ENCODE data around the gene NCOA6. TPM values are rescaled to one million over a fixed set of nuclear protein-coding genes. Genes with fewer than 3 reads are reported as not detected.

The NCOA6 gene
- total RNA-seq, 2 experiments from 2014 or later = 8.8 to 24.4 TPM

GRCh38 chr20:34848597-34848996 is 23.1 kb upstream of the NCOA6 start:
- ChIA-PET POLR2A (interaction anchor here (0.6 to 0.7 kb wide), 2 partner anchors 62 to 720 kb away, joined by 3 to 5 read pairs; no protein-coding TSS in a partner anchor), CTCF (ENCODE audit: unreplicated experiment) (no interaction called here)
- TF ChIP-seq EZH2phosphoT487 (IDR thresholded peaks at IDR 0.05; ENCODE audit: borderline replicate concordance, low read depth, low read length) = no peak
- no peak for TF ChIP-seq CTCF (conservative IDR thresholded peaks at IDR 0.05; ENCODE audit: low read length)
- Histone ChIP-seq H3K9me2 (ENCODE audit: insufficient read depth, low read length) (no peaks in the 10 kb centered on the region), H4K20me1 (ENCODE audit: insufficient read depth, low read length) (no peaks in the 10 kb centered on the region), H3K4me3 (ENCODE audit: low read depth, low read length, poor library complexity, severe bottlenecking) (no peak overlapping the region), H2AFZ (ENCODE audit: low read length) (no peak overlapping the region), H3K79me2 (ENCODE audit: insufficient read depth, low read depth, low read length) (no peaks in the 10 kb centered on the region), H3K4me2 (ENCODE audit: low read length) (no peak overlapping the region), H3K27ac (ENCODE audit: low read depth, low read length, poor library complexity, severe bottlenecking) (no peak overlapping the region), H3K36me3 (ENCODE audit: insufficient read depth, low read length) (no peaks in the 10 kb centered on the region), H3K9me3 (ENCODE audit: low read length) (no peaks in the 10 kb centered on the region), H3K4me1 (ENCODE audit: insufficient read depth, low read length, poor library complexity, severe bottlenecking) (no peaks in the 10 kb centered on the region)
- DNase-seq (ENCODE audit: low spot score) = no peak
- intact Hi-C loops (cut with micrococcal nuclease; ENCODE audit: unreplicated experiment) = no loop called here
- no TSS peak for BruUV-seq (replicated peaks)

DNA sequence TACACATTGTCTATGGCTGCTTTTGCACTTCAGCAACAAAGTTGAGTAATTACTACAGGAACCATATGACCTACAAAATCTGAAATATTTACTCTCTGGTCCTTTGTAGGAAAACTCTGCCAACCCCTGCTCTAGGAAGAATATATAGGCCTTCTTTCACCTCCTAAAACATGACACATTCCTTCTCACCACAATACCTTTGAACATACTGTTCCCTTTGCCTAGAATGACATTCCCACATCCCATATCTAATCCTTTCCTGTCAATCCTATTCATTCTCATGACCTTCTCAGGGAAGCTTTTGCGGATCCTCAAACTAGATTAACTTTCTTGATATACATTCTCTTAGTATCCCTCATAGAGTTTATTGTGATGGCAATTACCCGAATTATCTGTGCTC is 18.0 kb upstream of the NCOA6 start:
- Histone ChIP-seq H3K9me2 (ENCODE audit: insufficient read depth, low read length) (no peaks in the 10 kb centered on the region), H3K79me2 (ENCODE audit: insufficient read depth, low read depth, low read length) (no peaks in the 10 kb centered on the region), H3K27ac (ENCODE audit: low read depth, low read length, poor library complexity, severe bottlenecking) (no peak overlapping the region), H3K9me3 (ENCODE audit: low read length) (no peaks in the 10 kb centered on the region), H4K20me1 (ENCODE audit: insufficient read depth, low read length) (no peaks in the 10 kb centered on the region), H3K4me1 (ENCODE audit: insufficient read depth, low read length, poor library complexity, severe bottlenecking) (no peaks in the 10 kb centered on the region), H3K4me3 (ENCODE audit: low read depth, low read length, poor library complexity, severe bottlenecking) (no peak overlapping the region), H2AFZ (ENCODE audit: low read length) (no peak overlapping the region), H3K36me3 (ENCODE audit: insufficient read depth, low read length) (no peaks in the 10 kb centered on the region), H3K4me2 (ENCODE audit: low read length) (no peak overlapping the region)
- ChIA-PET CTCF (ENCODE audit: unreplicated experiment) (no interaction called here), POLR2A (no interaction called here)
- intact Hi-C loops (cut with micrococcal nuclease; ENCODE audit: unreplicated experiment) = no loop called here
- DNase-seq (ENCODE audit: low spot score) = no peak
- no TSS peak for BruUV-seq (replicated peaks)
- TF ChIP-seq EZH2phosphoT487 (IDR thresholded peaks at IDR 0.05; ENCODE audit: borderline replicate concordance, low read depth, low read length) (no peak), CTCF (conservative IDR thresholded peaks at IDR 0.05; ENCODE audit: low read length) (no peak)

- no TSS peak for BruUV-seq (replicated peaks)
Observed at GRCh38 chr20:34842143-34842542, 16.7 kb upstream of the NCOA6 start.

More at GRCh38 chr20:34842143-34842542, 16.7 kb upstream of the NCOA6 start:
- POLR2A ChIA-PET = no interaction called here
- CTCF ChIA-PET (ENCODE audit: unreplicated experiment) = no interaction called here
- no peaks in the 10 kb centered on the region for H3K9me2 ChIP-seq (ENCODE audit: insufficient read depth, low read length)
- H3K79me2 ChIP-seq (ENCODE audit: insufficient read depth, low read depth, low read length) = no peaks in the 10 kb centered on the region
- no peak overlapping the region for H3K4me2 ChIP-seq (ENCODE audit: low read length)
- TF ChIP-seq EZH2phosphoT487 (IDR thresholded peaks at IDR 0.05; ENCODE audit: borderline replicate concordance, low read depth, low read length) (no peak), CTCF (conservative IDR thresholded peaks at IDR 0.05; ENCODE audit: low read length) (no peak)
- intact Hi-C loops (cut with micrococcal nuclease; ENCODE audit: unreplicated experiment) = no loop called here
- no peak overlapping the region for H2AFZ ChIP-seq (ENCODE audit: low read length)
- no peaks in the 10 kb centered on the region for H4K20me1 ChIP-seq (ENCODE audit: insufficient read depth, low read length)
- no peaks in the 10 kb centered on the region for H3K36me3 ChIP-seq (ENCODE audit: insufficient read depth, low read length)
- no peak overlapping the region for H3K27ac ChIP-seq (ENCODE audit: low read depth, low read length, poor library complexity, severe bottlenecking)
- no peak overlapping the region for H3K4me3 ChIP-seq (ENCODE audit: low read depth, low read length, poor library complexity, severe bottlenecking)
- no peak for DNase-seq (ENCODE audit: low spot score)
- H3K9me3 ChIP-seq (ENCODE audit: low read length) = no peaks in the 10 kb centered on the region
- H3K4me1 ChIP-seq (ENCODE audit: insufficient read depth, low read length, poor library complexity, severe bottlenecking) = no peaks in the 10 kb centered on the region

All from OCI-LY7 (cell line).